Measurements from ENCODE around the gene RC3H1.

RC3H1 gene

DNA sequence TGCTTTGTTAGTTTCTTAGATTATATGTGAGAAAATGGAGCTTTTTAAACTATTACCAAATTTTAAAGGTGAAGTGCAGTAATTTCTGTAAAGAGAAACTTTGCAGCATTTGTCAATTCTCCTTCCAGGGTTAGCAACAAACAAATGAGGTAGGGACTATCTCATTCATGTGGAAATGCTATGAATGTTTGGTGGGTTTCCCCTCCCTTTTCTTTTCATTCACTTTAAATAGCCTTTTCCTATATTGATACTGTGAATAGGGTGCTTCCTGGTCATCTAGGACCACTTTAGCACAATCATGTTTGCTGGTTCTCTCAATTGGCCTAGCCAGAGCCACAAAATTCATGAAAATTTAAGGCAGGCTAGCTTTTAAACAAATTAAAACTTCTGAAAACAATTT is 133.4 kb downstream of the RC3H1 start:
- DNase-seq (ENCODE audit: low read depth in 2 of 2, low spot score in 1 of 2), result no peak

- no peak for DNase-seq (ENCODE audit: low read depth in 2 of 2, low spot score in 1 of 2)
Observed at GRCh38 chr1:173887627-173888026, 134.5 kb downstream of the RC3H1 start.

- DNase-seq (ENCODE audit: low read depth in 2 of 2, low spot score in 1 of 2), result no peak
Observed at GRCh38 chr1:173886746-173887611, 135.2 kb downstream of the RC3H1 start.

- no peak for DNase-seq (ENCODE audit: low read depth in 2 of 2, low spot score in 1 of 2)
Observed at GRCh38 chr1:173884701-173885100, 137.5 kb downstream of the RC3H1 start.
